ENCODE data around the gene ROMO1.
A peak's percentile ranks its signal among the peaks of the same experiment; 100 is the strongest.

Gene ROMO1

GRCh38 chr20:35699127-35699956 is at the start of gene ROMO1, which contains the start of gene NFS1:
TSS of gene ROMO1 (plus strand) at chr20:35699405. CDS start at chr20:35699633, 228 bp downstream.
TSS of gene NFS1 (minus strand) at chr20:35699352. CDS start at chr20:35699288, 64 bp downstream.
- peak; percentile 90 for DNase-seq

- DNase-seq, result no peak
Measured at GRCh38 chr20:35650632-35651031, 48.6 kb upstream of the ROMO1 start.

GRCh38 chr20:35651958-35652357 is 47.2 kb upstream of the ROMO1 start:
- no peak for DNase-seq

GRCh38 chr20:35652641-35653429 is 46.4 kb upstream of the ROMO1 start:
- DNase-seq, result no peak

GRCh38 chr20:35653430-35653734 is 45.8 kb upstream of the ROMO1 start:
- DNase-seq, result no peak

- no peak for DNase-seq
Measured at GRCh38 chr20:35653893-35654292, 45.3 kb upstream of the ROMO1 start.

- DNase-seq, result no peak
Measured at GRCh38 chr20:35654415-35654814, 44.8 kb upstream of the ROMO1 start.

- DNase-seq, result no peak
Measured at GRCh38 chr20:35657271-35657670, 41.9 kb upstream of the ROMO1 start.

- no peak for DNase-seq
Measured at GRCh38 chr20:35660122-35660937, 38.9 kb upstream of the ROMO1 start.

- no peak for DNase-seq
Measured at GRCh38 chr20:35661053-35661452, 38.2 kb upstream of the ROMO1 start.

GRCh38 chr20:35661908-35662307 is 37.3 kb upstream of the ROMO1 start:
- no peak for DNase-seq

- DNase-seq, result no peak
Measured at GRCh38 chr20:35662551-35662950, 36.7 kb upstream of the ROMO1 start.

- DNase-seq, result peak; percentile 81
Measured at GRCh38 chr20:35663516-35664465, 35.4 kb upstream of the ROMO1 start.

GRCh38 chr20:35664466-35665206 is 34.6 kb upstream of the ROMO1 start, which contains the start of the genes CPNE1 and RBM12:
TSS of gene CPNE1 (minus strand) at chr20:35664900. CDS start at chr20:35632923, 31,977 bp downstream.
TSS of gene RBM12 (minus strand) at chr20:35664900. CDS start at chr20:35655322, 9,578 bp downstream.
- DNase-seq, result peak; percentile 95

GRCh38 chr20:35665949-35666288 is 33.3 kb upstream of the ROMO1 start:
- no peak for DNase-seq

GRCh38 chr20:35669221-35669620 is 30.0 kb upstream of the ROMO1 start:
- no peak for DNase-seq

- DNase-seq, result no peak
Measured at GRCh38 chr20:35669681-35670080, 29.5 kb upstream of the ROMO1 start.

- no peak for DNase-seq
Measured at GRCh38 chr20:35673884-35674283, 25.3 kb upstream of the ROMO1 start.

- DNase-seq, result no peak
Measured at GRCh38 chr20:35674921-35675320, 24.3 kb upstream of the ROMO1 start.

- DNase-seq, result no peak
Measured at GRCh38 chr20:35680452-35681183, 18.6 kb upstream of the ROMO1 start.
